ENCODE results near the gene LYST. TPM values are rescaled to one million over a fixed set of nuclear protein-coding genes. Genes with fewer than 3 reads are reported as not detected.
"Not testable (repeated sequence)": the region's sequence is repeated elsewhere in the genome, so short reads cannot be mapped to it uniquely, and the experiment has no call there.

Gene LYST
- total RNA-seq, 1 donor from 2014 or later: 52.1 TPM

DNA sequence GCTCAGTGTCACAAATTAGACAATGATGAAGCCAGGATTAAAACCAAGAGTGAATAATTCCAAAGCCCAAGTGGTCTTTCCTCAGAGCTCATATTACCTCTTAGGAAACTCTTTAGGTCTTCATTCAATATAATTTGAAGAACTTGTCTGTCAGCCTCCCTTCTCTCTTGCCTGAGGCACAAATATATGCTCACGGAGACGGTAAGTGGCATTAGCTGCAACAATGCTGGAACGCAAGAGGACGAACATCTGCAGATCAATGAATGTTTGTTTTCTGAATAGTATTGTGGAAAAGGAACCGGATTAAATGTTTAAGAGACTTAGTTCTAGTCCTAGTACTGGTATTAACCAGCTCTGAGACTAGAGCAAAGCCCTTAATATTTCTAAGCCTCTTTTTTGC lies 39.7 kb upstream of the LYST start:
- H3K4me1 ChIP-seq: peaks cover 13% of the 10 kb centered on the region

GRCh38 chr1:235903809-235904208 lies 37.1 kb upstream of the LYST start:
- H3K36me3 ChIP-seq; H3K27ac ChIP-seq; intact Hi-C loops (cut with DNase I); H3K4me3 ChIP-seq; H3K27me3 ChIP-seq; H3K4me1 ChIP-seq; H3K9me3 ChIP-seq; DNase-seq (ENCODE audit: extremely low spot score in 2 of 2): not testable (repeated sequence)

More for the DNA sequence above, 39.7 kb upstream of the LYST start:
- no peak overlapping the region for H3K4me3 ChIP-seq
- H3K27ac ChIP-seq: no peak overlapping the region
- intact Hi-C loops (cut with DNase I): no loop called here
- H3K9me3 ChIP-seq: no peaks in the 10 kb centered on the region
- H3K27me3 ChIP-seq: no peaks in the 10 kb centered on the region
- no peaks in the 10 kb centered on the region for H3K36me3 ChIP-seq
- TF ChIP-seq CTCF (IDR thresholded peaks at IDR 0.05): no peak
- no peak for DNase-seq (ENCODE audit: extremely low spot score in 2 of 2)

GRCh38 chr1:235902677-235903542 lies 36.2 kb upstream of the LYST start:
- no peak for DNase-seq (ENCODE audit: extremely low spot score in 2 of 2)
- Histone ChIP-seq H3K4me1 (no peaks in the 10 kb centered on the region), H3K4me3 (no peak overlapping the region), H3K27ac (peak overlapping the region; percentile 27), H3K27me3 (no peaks in the 10 kb centered on the region), H3K36me3 (no peaks in the 10 kb centered on the region), H3K9me3 (no peaks in the 10 kb centered on the region)
- intact Hi-C loops (cut with DNase I): no loop called here
- no peak for TF ChIP-seq CTCF (IDR thresholded peaks at IDR 0.05)
- no peak for TF ChIP-seq POLR2AphosphoS5 (IDR thresholded peaks at IDR 0.05; ENCODE audit: insufficient read depth in 1 of 2, low read depth in 1 of 2)
- TF ChIP-seq POLR2A (IDR thresholded peaks at IDR 0.05): no peak

- no peaks in the 10 kb centered on the region for H3K4me1 ChIP-seq
- no peaks in the 10 kb centered on the region for H3K9me3 ChIP-seq
- intact Hi-C loops (cut with DNase I): no loop called here
- H3K36me3 ChIP-seq: no peaks in the 10 kb centered on the region
- H3K27me3 ChIP-seq: no peaks in the 10 kb centered on the region
- no peak overlapping the region for H3K4me3 ChIP-seq
- H3K27ac ChIP-seq: peak overlapping the region; percentile 65
- no peak for TF ChIP-seq CTCF (IDR thresholded peaks at IDR 0.05)
- TF ChIP-seq POLR2A (IDR thresholded peaks at IDR 0.05): no peak
- TF ChIP-seq POLR2AphosphoS5 (IDR thresholded peaks at IDR 0.05; ENCODE audit: insufficient read depth in 1 of 2, low read depth in 1 of 2): no peak
- no peak for DNase-seq (ENCODE audit: extremely low spot score in 2 of 2)
Observed at GRCh38 chr1:235901461-235901860, 34.8 kb upstream of the LYST start.

- no peaks in the 10 kb centered on the region for H3K4me1 ChIP-seq
- no peaks in the 10 kb centered on the region for H3K27me3 ChIP-seq
- H3K4me3 ChIP-seq: no peak overlapping the region
- no peak for TF ChIP-seq POLR2AphosphoS5 (IDR thresholded peaks at IDR 0.05; ENCODE audit: insufficient read depth in 1 of 2, low read depth in 1 of 2)
- TF ChIP-seq CTCF (IDR thresholded peaks at IDR 0.05): no peak
- TF ChIP-seq POLR2A (IDR thresholded peaks at IDR 0.05): no peak
- H3K9me3 ChIP-seq: no peaks in the 10 kb centered on the region
- H3K27ac ChIP-seq: no peak overlapping the region
- no peaks in the 10 kb centered on the region for H3K36me3 ChIP-seq
- intact Hi-C loops (cut with DNase I): no loop called here
- no peak for DNase-seq (ENCODE audit: extremely low spot score in 2 of 2)
Observed at GRCh38 chr1:235898126-235898525, 31.4 kb upstream of the LYST start.
